Hematopoietic multipotent progenitor cell treated with erythropoietin and hydrocortisone succinate and interleukin-3 and kit ligand, for 17 days (in vitro differentiated cells): ENCODE measurements around the gene ADRB1.

Experiments used
- DNase-seq: peaks from one replicate; pipeline ENCODE4 v3.0.0-alpha.2; 2015; ENCODE audit warnings: low spot score

The ADRB1 gene

DNA sequence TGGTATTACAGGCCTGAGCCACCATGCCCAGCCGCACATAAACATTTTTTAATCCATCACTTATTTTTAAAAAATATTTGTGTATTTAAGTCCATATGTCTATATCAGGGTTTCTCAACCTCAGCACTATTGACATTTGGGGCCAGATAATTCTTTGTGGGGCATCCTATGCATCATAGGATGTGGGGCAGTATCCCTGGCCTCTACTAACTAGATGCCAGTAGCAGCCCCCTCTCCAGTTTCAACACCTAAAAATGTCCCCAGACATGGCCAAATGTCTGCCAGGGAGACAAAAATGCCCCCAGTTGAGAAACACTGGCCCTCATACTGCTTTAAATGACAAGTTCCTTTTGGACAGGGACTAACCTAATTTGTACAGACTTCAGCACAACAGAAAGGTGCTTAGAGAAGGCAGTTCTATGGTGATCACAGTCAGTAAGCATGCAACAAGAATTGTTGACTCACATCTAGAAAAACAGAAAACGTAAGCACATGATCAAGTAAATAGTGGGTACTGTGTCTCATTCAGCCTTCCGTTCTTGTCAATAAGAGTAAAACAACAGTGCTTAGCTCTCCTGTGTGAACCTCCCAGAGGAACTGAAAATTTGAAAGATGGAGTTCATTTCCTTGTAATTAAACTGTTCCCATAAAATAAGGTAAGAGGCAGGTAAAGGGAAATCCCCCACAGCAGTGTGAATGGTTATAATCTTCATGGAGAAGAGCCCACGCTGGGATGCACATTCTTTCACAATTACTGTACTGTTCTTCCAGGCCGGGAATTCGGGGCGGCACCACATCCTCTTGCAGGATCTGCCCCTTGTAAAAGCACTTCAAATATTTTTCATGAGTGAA, 17.3 kb upstream of the ADRB1 start:
- no peak for DNase-seq

DNA sequence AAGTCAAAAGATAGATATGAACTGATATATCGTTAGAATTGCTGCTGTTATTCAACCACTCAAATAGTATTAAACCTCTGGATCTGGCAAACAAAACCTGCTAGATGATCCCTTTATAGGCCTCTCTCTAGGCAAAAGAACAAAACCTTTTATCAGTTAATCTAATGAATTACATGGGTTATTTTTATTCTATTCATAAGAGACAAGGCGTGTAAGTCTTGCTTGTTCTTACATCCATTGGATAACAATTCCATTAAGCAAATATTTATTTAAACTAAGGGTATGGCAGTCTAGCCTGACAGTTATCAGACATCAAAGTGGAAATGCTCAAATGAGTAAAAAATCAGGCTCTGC, 16.6 kb upstream of the ADRB1 start:
- DNase-seq: no peak

DNA sequence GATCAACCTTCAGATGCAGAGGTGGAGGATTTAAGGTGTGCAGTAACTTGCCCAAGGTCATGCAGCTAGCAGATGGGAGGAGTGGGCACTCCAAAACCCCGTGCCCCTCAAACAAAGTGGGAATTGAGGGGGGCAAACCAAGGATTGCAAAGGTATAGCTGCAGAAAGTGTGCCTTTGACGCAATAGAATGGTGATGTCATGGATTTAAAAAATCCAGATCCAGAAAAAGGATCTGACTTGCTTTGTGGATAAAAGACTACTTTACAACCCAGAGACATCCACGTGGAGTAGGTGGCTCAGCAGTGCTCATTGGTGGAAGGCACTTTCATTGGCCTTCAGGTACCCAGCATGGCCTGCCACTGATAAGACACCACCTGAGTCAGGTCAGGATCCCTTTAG, 15.7 kb upstream of the ADRB1 start:
- no peak for DNase-seq

DNA sequence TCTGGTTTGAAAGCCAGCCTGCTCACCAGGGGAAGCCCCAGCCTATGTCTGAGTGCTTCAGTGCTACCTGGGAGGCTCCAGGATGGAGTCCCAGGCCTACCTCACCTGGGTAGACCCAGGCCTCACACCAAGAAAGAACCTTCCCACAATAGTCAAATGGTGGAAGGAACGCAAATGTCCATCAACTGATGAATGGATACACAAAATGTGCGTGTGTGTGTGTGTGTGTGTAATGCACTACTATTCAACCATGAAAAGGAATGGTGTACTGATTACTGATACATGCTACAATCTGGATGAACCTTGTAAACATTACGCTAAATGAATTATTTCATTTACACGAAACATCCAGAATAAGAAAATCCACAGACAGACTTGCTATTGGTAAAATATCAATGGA, 15.2 kb upstream of the ADRB1 start:
- no peak for DNase-seq

DNA sequence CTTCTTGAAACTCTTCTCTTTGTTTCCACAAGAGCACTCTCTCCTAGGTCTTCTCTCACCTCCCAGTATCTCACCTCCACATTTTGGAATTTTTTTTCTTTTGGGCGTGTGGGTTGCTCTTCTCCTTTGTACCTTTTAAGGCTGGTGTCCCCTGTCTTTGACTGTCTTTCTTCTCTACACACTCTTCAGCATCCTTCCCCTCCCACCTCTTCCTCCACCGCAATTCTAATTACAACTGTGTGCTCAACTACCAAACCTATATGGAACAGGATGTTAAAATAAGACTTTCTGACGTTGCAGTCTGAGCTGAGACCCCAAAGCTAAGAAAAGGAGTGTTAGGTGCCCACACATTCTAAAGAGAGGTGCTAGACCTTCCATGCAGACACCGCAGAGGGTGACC, 14.0 kb upstream of the ADRB1 start:
- DNase-seq: no peak

DNA sequence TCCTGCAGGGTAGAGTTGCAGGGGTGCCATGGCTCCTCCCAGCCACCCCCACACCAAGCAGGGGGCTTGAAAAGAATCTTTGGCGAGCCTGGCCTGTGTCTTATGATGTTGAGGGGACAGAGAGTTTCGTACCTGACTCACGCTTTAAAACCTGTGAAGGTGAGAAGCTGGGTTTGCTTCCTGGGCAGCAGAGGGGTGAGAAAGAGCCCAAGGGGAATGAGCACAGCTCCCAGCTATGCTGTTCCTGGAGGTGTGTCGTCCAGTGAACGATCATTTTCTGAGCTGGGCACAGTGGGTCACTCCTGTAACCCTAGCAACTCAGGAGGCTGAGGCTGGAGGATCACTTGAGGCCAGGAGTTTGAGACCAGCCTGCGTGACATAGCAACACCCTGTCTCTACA, 13.5 kb upstream of the ADRB1 start:
- DNase-seq: no peak

DNA sequence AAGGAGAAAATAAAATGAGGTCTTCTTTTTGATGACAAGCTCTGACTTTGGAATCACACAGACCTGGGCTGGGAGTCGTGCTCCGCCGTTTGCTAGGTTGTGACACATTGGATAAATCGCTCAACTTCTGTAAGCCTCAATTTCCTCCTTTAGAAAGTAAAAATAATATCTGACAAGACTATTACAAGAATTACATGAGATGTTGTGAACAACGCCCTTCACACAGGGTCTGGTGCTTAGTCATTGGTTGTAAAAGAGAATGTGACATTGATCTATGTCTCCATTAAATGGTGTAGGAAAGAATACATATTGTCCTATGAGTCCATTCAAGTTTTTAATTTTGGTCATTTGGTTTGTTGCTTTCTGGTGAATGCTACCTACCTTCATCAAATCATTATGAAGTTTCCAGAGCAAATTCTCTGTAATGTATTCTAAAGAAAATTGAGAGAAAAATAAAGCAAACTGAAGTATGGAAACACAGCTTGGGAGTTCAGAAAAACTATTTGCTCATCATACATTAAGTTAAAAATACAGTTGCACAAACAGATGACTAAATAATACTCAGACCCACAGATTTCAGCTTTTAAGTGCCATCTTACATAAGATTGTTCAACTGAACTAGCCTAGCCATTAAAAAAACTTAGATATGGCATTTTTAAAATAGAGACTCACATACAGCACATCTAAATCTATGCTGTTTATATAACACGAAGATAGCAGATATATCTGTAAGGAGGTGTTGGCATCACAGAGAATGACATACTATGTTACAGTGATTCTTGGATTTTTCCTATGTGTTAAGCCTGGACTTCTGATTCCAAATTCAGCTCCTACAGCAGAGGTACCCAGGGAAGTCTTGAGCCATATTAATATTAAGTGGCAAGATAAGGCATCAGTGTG, 12.3 kb upstream of the ADRB1 start:
- no peak for DNase-seq

DNA sequence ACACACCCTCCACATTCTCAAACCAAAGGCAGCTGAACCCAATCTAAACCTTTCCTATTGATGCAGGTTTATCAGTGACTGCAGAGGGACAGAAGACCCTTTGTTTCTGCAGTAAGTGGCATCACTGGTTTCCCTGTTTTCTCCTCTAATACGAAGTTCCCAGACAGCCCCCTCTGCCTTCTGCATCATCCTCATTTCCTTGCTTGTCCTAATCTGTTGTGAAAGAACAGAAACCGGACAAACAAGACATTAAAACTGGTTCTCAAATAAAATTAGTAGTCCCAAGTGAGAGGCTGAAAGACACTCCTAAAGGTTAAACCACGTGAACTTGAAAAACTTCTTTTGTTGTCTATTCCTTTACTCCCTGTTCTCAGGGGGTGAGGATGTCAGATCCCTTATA, 10.1 kb upstream of the ADRB1 start:
- no peak for DNase-seq

DNA sequence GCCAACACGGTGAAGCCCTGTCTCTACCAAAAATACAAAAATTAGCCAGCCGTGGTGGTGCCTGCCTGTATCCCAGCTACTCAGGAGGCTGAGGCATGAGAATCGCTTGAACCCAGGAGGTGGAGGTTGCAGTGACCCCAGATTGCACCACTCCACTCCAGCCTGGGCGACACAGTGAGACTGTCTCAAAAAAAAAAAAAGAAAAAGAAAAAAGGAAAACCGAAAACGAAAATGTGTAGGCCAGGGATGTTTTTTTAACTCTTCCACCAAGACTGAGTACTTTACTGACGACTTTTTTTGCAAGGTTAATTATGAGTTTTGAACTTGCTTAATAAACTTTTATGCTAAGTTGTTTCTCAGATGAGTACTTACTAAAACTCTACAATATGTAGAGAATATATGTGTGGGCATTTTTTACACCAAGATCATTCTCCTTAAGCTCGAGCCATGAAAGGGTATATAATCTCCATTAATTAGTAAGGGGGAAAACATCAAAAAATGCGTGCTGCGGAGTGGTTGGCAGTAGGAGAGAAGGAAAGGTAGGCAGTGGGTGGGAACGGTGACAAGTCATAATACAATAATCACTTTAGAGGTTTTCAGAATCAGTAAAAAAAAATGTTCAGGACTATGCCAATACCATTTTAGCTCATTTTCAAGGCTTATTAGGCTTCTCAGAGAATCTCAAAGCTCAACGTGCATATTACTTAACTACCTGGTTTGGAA, 8.6 kb upstream of the ADRB1 start:
- DNase-seq: no peak

DNA sequence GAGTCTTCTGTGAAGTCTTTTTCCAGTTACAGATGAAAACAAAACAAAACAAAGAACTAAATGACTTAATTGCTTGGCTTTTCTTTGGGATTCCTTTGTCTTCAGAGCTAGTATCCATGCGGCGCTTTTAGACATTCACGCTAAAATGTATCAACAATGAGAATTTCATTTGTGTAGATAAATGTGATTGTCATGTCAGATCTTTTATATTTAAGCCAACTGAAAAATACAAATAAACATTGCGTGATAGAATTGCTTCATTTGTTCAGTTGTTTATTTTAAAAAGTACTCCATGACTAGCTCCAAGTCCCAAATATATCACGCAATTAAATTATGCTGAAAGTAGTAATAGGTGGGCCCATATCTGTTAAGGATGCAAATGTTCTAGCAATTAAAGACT, 7.9 kb upstream of the ADRB1 start:
- DNase-seq: no peak

DNA sequence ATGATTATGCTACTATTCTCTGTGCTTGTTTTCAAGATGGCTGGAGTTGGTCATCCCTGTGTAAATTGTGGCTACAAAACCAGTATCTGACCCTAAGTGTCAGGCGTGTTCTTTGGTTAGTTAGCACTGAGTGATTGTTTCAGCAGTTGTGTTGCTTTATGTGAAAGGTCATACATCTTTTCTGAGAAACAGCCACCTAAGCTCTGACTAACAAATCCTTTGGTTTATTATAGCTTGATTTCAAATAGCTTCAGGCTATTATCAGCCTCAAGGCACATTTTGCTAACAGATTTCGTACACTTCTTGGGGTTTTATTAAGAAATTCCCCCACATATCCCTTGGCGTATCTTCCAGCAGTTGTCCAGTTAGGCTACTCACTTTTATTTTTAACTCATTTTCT, 4.8 kb upstream of the ADRB1 start:
- no peak for DNase-seq

DNA sequence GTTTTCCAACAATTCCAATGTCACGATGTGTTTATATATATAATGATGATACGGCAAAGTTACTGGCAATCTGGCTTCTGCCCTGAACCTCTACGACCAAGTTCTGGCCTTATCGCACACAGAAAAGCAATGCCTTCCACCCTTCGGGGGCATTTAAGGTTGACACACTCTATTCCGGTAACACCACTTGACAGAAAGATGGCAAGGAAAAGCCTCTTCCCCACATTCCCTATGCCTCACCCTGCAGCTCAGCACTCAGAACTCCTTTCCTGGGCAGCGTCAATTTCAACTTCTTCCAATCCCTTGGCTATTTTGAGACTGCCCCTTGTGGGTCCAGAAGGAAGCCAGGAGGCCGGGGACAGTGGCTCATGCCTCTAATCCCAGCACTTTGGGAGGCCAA, 2.5 kb upstream of the ADRB1 start:
- DNase-seq: no peak

DNA sequence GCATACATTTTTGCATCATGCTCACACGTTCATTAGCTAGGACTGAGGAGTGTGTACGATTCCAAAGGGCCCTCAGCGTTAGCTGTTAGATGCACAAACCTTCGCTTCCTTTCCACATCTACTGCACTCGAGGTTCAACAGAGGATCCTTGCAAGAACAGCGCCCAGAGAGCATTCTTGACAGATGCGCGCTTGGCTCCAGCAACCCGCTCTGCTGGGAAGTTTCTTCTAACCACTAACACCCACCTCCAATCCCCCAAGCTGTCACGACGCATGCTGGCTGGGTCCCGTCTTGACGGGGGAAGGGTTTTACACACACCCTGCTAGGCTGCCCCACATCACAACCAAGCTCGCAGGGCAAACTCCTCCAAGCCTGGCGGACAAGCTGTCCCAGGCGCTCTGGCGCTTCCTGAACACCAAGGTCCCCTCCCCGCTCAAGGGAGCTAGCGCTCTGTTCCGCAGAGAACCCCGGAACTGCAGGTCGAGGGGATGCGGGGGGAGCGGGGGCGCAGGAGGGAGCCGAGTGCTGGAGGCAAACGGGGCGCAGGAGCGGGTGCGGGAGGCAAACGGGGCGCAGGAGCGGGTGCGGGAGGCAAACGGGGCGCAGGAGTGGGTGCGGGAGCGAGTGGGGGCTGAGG, 653 bp upstream of the ADRB1 start:
- no peak for DNase-seq

DNA sequence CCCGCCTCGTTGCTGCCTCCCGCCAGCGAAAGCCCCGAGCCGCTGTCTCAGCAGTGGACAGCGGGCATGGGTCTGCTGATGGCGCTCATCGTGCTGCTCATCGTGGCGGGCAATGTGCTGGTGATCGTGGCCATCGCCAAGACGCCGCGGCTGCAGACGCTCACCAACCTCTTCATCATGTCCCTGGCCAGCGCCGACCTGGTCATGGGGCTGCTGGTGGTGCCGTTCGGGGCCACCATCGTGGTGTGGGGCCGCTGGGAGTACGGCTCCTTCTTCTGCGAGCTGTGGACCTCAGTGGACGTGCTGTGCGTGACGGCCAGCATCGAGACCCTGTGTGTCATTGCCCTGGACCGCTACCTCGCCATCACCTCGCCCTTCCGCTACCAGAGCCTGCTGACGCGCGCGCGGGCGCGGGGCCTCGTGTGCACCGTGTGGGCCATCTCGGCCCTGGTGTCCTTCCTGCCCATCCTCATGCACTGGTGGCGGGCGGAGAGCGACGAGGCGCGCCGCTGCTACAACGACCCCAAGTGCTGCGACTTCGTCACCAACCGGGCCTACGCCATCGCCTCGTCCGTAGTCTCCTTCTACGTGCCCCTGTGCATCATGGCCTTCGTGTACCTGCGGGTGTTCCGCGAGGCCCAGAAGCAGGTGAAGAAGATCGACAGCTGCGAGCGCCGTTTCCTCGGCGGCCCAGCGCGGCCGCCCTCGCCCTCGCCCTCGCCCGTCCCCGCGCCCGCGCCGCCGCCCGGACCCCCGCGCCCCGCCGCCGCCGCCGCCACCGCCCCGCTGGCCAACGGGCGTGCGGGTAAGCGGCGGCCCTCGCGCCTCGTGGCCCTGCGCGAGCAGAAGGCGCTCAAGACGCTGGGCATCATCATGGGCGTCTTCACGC, 825 bp downstream of the ADRB1 start:
- DNase-seq: no peak

DNA sequence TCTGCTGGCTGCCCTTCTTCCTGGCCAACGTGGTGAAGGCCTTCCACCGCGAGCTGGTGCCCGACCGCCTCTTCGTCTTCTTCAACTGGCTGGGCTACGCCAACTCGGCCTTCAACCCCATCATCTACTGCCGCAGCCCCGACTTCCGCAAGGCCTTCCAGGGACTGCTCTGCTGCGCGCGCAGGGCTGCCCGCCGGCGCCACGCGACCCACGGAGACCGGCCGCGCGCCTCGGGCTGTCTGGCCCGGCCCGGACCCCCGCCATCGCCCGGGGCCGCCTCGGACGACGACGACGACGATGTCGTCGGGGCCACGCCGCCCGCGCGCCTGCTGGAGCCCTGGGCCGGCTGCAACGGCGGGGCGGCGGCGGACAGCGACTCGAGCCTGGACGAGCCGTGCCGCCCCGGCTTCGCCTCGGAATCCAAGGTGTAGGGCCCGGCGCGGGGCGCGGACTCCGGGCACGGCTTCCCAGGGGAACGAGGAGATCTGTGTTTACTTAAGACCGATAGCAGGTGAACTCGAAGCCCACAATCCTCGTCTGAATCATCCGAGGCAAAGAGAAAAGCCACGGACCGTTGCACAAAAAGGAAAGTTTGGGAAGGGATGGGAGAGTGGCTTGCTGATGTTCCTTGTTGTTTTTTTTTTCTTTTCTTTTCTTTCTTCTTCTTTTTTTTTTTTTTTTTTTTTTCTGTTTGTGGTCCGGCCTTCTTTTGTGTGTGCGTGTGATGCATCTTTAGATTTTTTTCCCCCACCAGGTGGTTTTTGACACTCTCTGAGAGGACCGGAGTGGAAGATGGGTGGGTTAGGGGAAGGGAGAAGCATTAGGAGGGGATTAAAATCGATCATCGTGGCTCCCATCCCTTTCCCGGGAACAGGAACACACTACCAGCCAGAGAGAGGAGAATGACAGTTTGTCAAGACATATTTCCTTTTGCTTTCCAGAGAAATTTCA, 1.7 kb downstream of the ADRB1 start:
- no peak for DNase-seq

DNA sequence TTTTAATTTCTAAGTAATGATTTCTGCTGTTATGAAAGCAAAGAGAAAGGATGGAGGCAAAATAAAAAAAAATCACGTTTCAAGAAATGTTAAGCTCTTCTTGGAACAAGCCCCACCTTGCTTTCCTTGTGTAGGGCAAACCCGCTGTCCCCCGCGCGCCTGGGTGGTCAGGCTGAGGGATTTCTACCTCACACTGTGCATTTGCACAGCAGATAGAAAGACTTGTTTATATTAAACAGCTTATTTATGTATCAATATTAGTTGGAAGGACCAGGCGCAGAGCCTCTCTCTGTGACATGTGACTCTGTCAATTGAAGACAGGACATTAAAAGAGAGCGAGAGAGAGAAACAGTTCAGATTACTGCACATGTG, 2.4 kb downstream of the ADRB1 start:
- no peak for DNase-seq

DNA sequence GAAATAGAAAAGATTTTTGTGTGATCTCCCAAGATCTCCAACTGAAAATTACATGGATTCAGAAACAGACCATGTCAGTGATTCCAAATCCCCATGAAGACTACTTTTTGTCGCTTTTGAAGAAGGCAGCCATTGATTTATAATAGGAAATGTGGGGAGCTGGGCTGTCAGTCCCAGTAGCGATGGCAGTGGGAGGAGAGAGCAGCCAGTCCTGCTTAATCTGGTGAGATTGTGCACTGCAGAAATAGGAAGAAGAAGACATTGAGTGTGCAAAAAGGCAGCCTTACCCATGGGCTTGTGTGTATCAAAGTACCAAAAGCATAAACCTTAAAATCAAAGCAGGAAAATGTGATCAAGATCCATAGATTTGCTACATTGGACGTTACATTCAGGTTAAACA, 4.8 kb downstream of the ADRB1 start:
- DNase-seq: no peak

DNA sequence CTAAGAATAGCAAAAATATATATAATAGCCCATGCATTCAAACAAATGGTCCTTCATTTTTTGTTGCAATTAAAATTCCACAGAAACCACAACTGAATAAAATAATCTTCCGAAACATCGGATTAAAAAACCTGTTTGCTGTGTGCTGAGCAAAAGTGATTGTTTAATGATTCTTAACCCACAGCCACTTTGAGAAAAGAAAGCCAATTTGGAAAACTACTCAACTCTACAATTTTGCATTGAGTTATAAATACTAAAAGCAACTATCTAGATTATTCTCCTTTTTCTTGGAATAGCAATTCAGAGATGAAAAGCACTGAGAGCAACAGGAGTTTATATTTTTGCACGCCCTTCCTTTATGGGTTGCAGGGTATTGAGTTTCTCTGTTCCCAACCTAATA, 8.0 kb downstream of the ADRB1 start:
- DNase-seq: no peak

DNA sequence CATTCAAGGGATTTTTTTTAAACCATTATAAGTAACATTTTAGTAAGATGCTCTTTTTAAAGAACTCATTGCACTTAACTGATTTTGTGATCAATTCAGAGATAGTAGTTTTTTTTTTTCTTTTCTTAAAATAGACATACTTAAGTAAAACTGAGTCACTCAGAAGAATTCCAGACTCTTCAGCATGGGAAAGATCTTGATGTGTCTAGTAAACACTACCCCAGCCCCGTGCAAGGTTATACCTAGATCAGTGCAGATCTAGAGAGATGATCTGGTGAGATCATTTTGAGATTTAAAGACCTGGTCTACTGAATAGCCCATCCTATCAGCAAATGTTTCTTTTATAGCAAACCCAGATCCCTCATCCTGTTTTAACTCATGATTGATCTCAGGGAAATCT, 8.6 kb downstream of the ADRB1 start:
- DNase-seq: no peak

DNA sequence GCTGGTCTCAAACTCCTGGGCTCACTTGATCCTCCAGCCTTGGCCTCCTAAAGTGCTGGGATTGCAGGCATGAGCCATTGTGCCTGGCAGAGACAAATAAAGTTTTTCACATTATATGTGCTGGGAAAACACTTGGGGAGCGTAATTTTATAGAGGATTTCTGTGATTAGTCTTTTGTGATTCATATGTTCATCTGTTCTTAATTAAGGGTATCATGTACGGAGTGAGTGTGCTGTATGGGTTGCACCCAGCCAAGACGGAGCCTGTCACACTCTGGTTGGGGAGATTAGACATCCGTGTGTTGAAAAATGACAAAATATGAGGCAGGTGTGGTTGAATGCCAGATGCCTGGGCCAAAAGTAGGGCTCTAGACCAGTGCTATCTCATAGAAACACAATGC, 10.3 kb downstream of the ADRB1 start:
- DNase-seq: no peak
